ENCODE results near the gene RTCA. TPM values are rescaled to one million over a fixed set of nuclear protein-coding genes. Genes with fewer than 3 reads are reported as not detected.

Gene RTCA
- polyA plus RNA-seq, 1 experiment, result 28.6 TPM

DNA sequence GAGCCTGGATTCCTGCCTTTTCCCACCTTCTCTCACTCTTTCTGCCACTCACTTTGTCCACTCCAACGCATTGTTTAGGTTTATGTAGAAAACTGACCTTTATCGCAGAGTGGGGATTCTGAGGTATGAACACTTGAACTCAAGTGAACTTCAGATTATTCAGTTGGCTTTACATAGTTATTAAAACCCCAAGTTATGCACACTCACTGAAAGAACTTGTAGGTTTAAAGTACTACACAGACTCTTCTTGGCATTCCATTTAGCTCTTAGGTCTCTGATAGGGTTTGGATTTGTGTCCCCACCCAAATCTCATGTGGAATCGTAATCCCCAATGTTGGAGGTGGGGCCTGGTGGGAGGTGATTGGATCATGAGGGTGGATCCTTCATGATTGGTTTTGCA lies 39.9 kb downstream of the RTCA start:
- ChIA-PET CTCF (no interaction called here), POLR2A (no interaction called here)
- Histone ChIP-seq H3K27me3 (ENCODE audit: control insufficient read depth, insufficient read depth, low read length) (no peaks in the 10 kb centered on the region), H3K36me3 (ENCODE audit: control insufficient read depth, insufficient read depth, low read length) (no peaks in the 10 kb centered on the region), H3K4me3 (ENCODE audit: low read depth, low read length) (no peak overlapping the region)
- TF ChIP-seq, protein P1, sequence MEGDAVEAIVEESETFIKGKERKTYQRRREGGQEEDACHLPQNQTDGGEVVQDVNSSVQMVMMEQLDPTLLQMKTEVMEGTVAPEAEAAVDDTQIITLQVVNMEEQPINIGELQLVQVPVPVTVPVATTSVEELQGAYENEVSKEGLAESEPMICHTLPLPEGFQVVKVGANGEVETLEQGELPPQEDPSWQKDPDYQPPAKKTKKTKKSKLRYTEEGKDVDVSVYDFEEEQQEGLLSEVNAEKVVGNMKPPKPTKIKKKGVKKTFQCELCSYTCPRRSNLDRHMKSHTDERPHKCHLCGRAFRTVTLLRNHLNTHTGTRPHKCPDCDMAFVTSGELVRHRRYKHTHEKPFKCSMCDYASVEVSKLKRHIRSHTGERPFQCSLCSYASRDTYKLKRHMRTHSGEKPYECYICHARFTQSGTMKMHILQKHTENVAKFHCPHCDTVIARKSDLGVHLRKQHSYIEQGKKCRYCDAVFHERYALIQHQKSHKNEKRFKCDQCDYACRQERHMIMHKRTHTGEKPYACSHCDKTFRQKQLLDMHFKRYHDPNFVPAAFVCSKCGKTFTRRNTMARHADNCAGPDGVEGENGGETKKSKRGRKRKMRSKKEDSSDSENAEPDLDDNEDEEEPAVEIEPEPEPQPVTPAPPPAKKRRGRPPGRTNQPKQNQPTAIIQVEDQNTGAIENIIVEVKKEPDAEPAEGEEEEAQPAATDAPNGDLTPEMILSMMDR (IDR thresholded peaks at IDR 0.05; ENCODE audit: insufficient read depth, low read depth, low read length), result no peak
- no peak for DNase-seq (ENCODE audit: low read depth)

DNA sequence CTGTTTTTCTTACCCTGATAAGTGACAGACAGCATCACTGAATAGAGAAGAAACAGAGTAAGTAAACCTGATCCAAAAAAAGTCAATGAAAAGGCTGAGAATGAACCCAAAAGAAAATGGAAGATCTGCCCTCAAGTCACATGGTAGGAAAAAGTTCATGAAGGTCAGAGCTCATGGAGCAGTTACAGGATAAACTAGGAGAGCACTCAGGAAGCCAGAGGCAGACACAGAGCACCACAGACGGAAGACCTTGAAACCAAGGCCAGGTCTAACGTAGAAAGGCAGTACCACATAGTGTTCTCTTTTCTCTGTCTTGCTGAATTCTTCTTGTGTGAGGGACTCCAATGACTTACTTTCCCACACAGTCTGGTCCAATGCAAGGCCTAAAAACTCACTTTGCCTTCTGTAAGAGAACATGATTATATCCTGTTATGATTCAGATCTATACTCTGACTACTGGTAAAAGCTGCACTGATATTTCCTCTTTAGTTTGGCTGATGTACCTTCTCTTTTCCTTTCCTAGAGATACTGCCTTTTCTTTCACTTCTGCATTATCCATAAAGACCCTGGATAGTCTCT lies 40.8 kb downstream of the RTCA start:
- ChIA-PET CTCF (no interaction called here), POLR2A (no interaction called here)
- no peak for DNase-seq (ENCODE audit: low read depth)
- Histone ChIP-seq H3K27me3 (ENCODE audit: control insufficient read depth, insufficient read depth, low read length) (no peaks in the 10 kb centered on the region), H3K4me3 (ENCODE audit: low read depth, low read length) (no peak overlapping the region), H3K36me3 (ENCODE audit: control insufficient read depth, insufficient read depth, low read length) (no peaks in the 10 kb centered on the region)
- TF ChIP-seq, protein P1 (IDR thresholded peaks at IDR 0.05; ENCODE audit: insufficient read depth, low read depth, low read length), result no peak

DNA sequence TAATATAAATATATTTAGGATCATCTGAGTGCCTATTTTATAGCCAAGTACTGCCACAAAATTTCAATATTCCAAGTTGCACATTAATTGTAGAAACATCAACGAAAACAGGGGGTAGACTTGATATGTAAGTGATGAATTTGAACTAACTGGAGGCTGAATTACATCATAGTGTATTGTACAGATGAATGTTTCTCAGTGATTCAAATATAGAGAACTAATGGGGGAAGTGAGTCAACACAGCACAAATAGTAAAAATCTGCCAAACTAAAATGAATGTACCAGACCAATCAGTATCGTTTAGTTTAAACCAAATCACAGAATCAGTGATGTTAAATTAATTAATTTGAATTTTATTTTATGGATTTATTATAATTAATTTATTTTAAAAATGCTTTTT lies 42.8 kb downstream of the RTCA start:
- DNase-seq (ENCODE audit: low read depth), result no peak
- no peaks in the 10 kb centered on the region for H3K27me3 ChIP-seq (ENCODE audit: control insufficient read depth, insufficient read depth, low read length)
- ChIA-PET CTCF (no interaction called here), POLR2A (no interaction called here)
- no peak overlapping the region for H3K4me3 ChIP-seq (ENCODE audit: low read depth, low read length)
- H3K36me3 ChIP-seq (ENCODE audit: control insufficient read depth, insufficient read depth, low read length), result no peaks in the 10 kb centered on the region
- TF ChIP-seq, protein P1 (IDR thresholded peaks at IDR 0.05; ENCODE audit: insufficient read depth, low read depth, low read length), result no peak

DNA sequence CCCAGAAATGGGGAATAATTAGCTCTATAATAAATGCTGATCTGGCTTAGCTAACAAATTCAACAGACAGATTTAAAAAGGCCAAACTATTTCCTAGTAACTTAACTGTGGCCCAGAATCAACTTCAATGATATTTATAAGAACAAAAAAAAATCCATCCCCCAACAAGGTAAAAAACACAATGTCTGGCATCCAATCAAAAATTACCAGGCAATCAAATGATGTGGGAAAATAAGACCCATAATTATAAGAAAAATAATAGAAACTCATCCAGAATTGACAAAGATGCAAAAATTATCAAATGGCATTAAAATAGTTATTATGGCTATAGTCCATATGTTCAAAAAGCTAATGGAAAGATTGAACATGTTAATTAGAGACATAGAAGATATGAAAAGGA lies 43.8 kb downstream of the RTCA start:
- no peaks in the 10 kb centered on the region for H3K36me3 ChIP-seq (ENCODE audit: control insufficient read depth, insufficient read depth, low read length)
- H3K4me3 ChIP-seq (ENCODE audit: low read depth, low read length), result no peak overlapping the region
- DNase-seq (ENCODE audit: low read depth), result no peak
- no peaks in the 10 kb centered on the region for H3K27me3 ChIP-seq (ENCODE audit: control insufficient read depth, insufficient read depth, low read length)
- TF ChIP-seq, protein P1 (IDR thresholded peaks at IDR 0.05; ENCODE audit: insufficient read depth, low read depth, low read length), result no peak
- ChIA-PET POLR2A (no interaction called here), CTCF (no interaction called here)

DNA sequence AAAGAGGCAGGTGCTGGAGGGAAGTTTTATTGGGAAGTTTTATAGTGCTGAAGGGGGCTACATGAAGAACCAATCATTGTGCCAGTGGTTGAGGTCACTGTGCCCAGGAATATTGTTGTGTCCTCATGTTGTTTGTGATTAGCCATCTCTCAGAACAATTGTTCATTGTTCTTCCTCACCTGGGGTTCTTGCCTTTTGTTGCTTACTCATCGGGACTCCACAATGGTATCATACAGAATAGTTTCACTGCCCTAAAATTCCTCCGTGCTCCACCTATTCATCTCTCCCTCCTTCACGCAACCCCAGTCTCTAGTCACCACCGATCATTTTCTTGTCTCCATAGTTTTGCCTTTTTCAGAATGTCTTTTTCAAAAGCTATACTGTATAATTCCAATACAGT lies 47.4 kb downstream of the RTCA start:
- ChIA-PET CTCF (no interaction called here), POLR2A (no interaction called here)
- H3K36me3 ChIP-seq (ENCODE audit: control insufficient read depth, insufficient read depth, low read length), result no peaks in the 10 kb centered on the region
- no peaks in the 10 kb centered on the region for H3K27me3 ChIP-seq (ENCODE audit: control insufficient read depth, insufficient read depth, low read length)
- TF ChIP-seq, protein P1 (IDR thresholded peaks at IDR 0.05; ENCODE audit: insufficient read depth, low read depth, low read length), result no peak
- no peak for DNase-seq (ENCODE audit: low read depth)
- H3K4me3 ChIP-seq (ENCODE audit: low read depth, low read length), result no peak overlapping the region

Measured in BJ (cell line).